Activated T-cell treated with anti-CD3 and anti-CD28 coated beads for 1 hour (primary cell): ENCODE measurements around the gene PQBP1.

ENCODE experiments used
- DNase-seq: peaks from one replicate; pipeline ENCODE4 v3.0.0-alpha.2; 2020; ENCODE audit warnings: low read depth

The PQBP1 gene

GRCh38 chrX:48924270-48924669 lies 26.5 kb downstream of the PQBP1 start:
- DNase-seq, result no peak

GRCh38 chrX:48927123-48927522 lies 29.4 kb downstream of the PQBP1 start:
- DNase-seq, result no peak

- DNase-seq, result no peak
These were observed 30.1 kb downstream of the PQBP1 start for GRCh38 chrX:48927736-48928382.

- DNase-seq, result no peak
These were observed 36.0 kb downstream of the PQBP1 start for GRCh38 chrX:48933757-48934156.

- DNase-seq, result no peak
These were observed 37.0 kb downstream of the PQBP1 start for GRCh38 chrX:48934581-48935300.

GRCh38 chrX:48935301-48935670 lies 37.6 kb downstream of the PQBP1 start:
- no peak for DNase-seq

GRCh38 chrX:48936429-48937053 lies 38.8 kb downstream of the PQBP1 start:
- DNase-seq, result no peak

- DNase-seq, result peak; percentile 70
These were observed 39.6 kb downstream of the PQBP1 start for GRCh38 chrX:48937054-48937907.

GRCh38 chrX:48938721-48939425 lies 41.1 kb downstream of the PQBP1 start:
- DNase-seq, result no peak

GRCh38 chrX:48939524-48940228 lies 41.9 kb downstream of the PQBP1 start:
- DNase-seq, result no peak

GRCh38 chrX:48940404-48940955 lies 42.8 kb downstream of the PQBP1 start:
- no peak for DNase-seq

- no peak for DNase-seq
These were observed 45.2 kb downstream of the PQBP1 start for GRCh38 chrX:48942895-48943294.

GRCh38 chrX:48945517-48946348 lies 48.0 kb downstream of the PQBP1 start:
- DNase-seq, result peak; percentile 34

GRCh38 chrX:48948589-48948988 lies 50.9 kb downstream of the PQBP1 start:
- DNase-seq, result no peak
